GM12878 (cell line): ENCODE data around the gene SYT3. TPM values are rescaled to one million over a fixed set of nuclear protein-coding genes. Genes with fewer than 3 reads are reported as not detected.

Source experiments
- ATAC-seq: fragments of 200-7000 bp; cut with Tn5 transposase; 3 replicates; pipeline ENCODE4 v1.9.1; 2020; ENCODE audit warnings: mild to moderate bottlenecking, moderate library complexity
- BruUV-seq: library from RNA; stranded (reverse); fragments of 400-500 nt; replicated peaks from 2 replicates; lab custom pipeline; 2021; lab: Mats Ljungman, UMichigan
- CTCF ChIA-PET: fragments of 300-600 bp; sonication (Branson Sonifier 250); formaldehyde crosslinking; extraction: SDS; loops from one replicate; lab custom pipeline; 2021; ENCODE audit warnings: inconsistent platforms; lab: Yijun Ruan, JAX
- POLR2A ChIA-PET: fragments of 350-600 bp; formaldehyde crosslinking; extraction: SDS; loops from one replicate; lab custom pipeline; 2021; ENCODE audit warnings: inconsistent platforms; lab: Charles Lee
- RAD21 ChIA-PET: fragments of 300-600 bp; sonication (Branson Sonifier 250); formaldehyde crosslinking; loops from one replicate; lab custom pipeline; 2023; ENCODE audit warnings: antibody characterized with exemption; ENCODE audit not compliant: unreplicated experiment; lab: Charles Lee
- SMC1A ChIA-PET: fragments of 300-600 bp; sonication (Branson Sonifier 250); formaldehyde crosslinking; loops from one replicate; lab custom pipeline; 2023; ENCODE audit not compliant: unreplicated experiment, uncharacterized antibody; lab: Charles Lee
- DNase-seq: peaks from one replicate; pipeline ENCODE4 v3.0.0-alpha.2; 2011; ENCODE audit warnings: low read depth, low spot score
- FAIRE-seq: peaks from 3 replicates; lab custom pipeline; 2011; peaks lifted over from hg19 to GRCh38; lab: Jason Lieb, UNC
- H2AFZ ChIP-seq: 2 replicates; pipeline ENCODE4 v1.6.0; 2011; ENCODE audit warnings: low read depth, low read length, control low read depth; ENCODE audit not compliant: control insufficient read depth
- H3K27ac ChIP-seq: 2 replicates; pipeline ENCODE4 v1.5.1; 2011; ENCODE audit warnings: control low read depth; ENCODE audit not compliant: control insufficient read depth, insufficient read depth
- H3K27me3 ChIP-seq, 2 experiments: replicated peaks in 1 of 2; 2 replicates each; pipeline versions ENCODE4 v1.6.0 to v1.6.1; 2011; ENCODE audit warnings: low read length in 1 of 2; ENCODE audit not compliant: control insufficient read depth in 2 of 2, insufficient read depth in 2 of 2
- H3K36me3 ChIP-seq, 2 experiments: 2 replicates each; pipeline ENCODE4 v1.5.1; 2011; ENCODE audit warnings: low read length in 1 of 2; ENCODE audit not compliant: control insufficient read depth in 2 of 2, insufficient read depth in 2 of 2
- H3K4me1 ChIP-seq: 2 replicates; pipeline ENCODE4 v1.6.1; 2011; ENCODE audit warnings: mild to moderate bottlenecking, low read length, moderate library complexity, mixed read lengths; ENCODE audit not compliant: control insufficient read depth, insufficient read depth
- H3K4me2 ChIP-seq: 2 replicates; pipeline ENCODE4 v1.6.0; 2011; ENCODE audit warnings: control low read depth; ENCODE audit not compliant: control insufficient read depth, insufficient read depth
- H3K4me3 ChIP-seq: fragments of 200-600 bp; sonication (generic); 2 replicates; pipeline ENCODE4 v1.5.1; 2016
- H3K79me2 ChIP-seq: 2 replicates; pipeline ENCODE4 v1.6.0; 2011; ENCODE audit warnings: low read length; ENCODE audit not compliant: control insufficient read depth, insufficient read depth
- H3K9ac ChIP-seq: 2 replicates; pipeline ENCODE4 v1.8.0; 2011; ENCODE audit warnings: low read length, control low read depth, mixed read lengths; ENCODE audit not compliant: control insufficient read depth, insufficient read depth
- H3K9me3 ChIP-seq: replicated peaks from 3 replicates; pipeline ENCODE4 v1.5.1; 2011; ENCODE audit warnings: mild to moderate bottlenecking, low read length; ENCODE audit not compliant: control insufficient read depth, insufficient read depth
- H4K20me1 ChIP-seq: 2 replicates; pipeline ENCODE4 v1.6.0; 2011; ENCODE audit not compliant: control insufficient read depth, insufficient read depth
- CHD4 ChIP-seq: fragments of 200-600 bp; sonication (generic); IDR thresholded peaks from 2 replicates; pipeline ENCODE4 v1.6.1; 2016; ENCODE audit warnings: mild to moderate bottlenecking
- EED ChIP-seq: sonication (generic); IDR thresholded peaks from 2 replicates; pipeline ENCODE4 v1.6.1; 2016; ENCODE audit warnings: antibody characterized with exemption, low read depth
- EP300 ChIP-seq, 2 experiments: fragments of 150-350 bp in 1 of 2; IDR thresholded peaks; 2 replicates each; pipeline ENCODE4 v1.6.1; 2011 to 2012; ENCODE audit warnings: low read depth in 2 of 2, low read length in 2 of 2, borderline replicate concordance in 1 of 2, improper control_type of control experiment in 1 of 2, inconsistent platforms in 1 of 2; ENCODE audit not compliant: control insufficient read depth in 1 of 2
- IKZF2 ChIP-seq, 2 experiments: fragments of 450-650 bp; IDR thresholded peaks; 2 replicates each; pipeline ENCODE4 v1.6.1; 2017; ENCODE audit warnings: mild to moderate bottlenecking in 2 of 2, moderate library complexity in 2 of 2
- POLR2A ChIP-seq: IDR thresholded peaks from 2 replicates; pipeline ENCODE4 v1.6.1; 2011; ENCODE audit warnings: low read depth, mild to moderate bottlenecking, low read length
- YY1 ChIP-seq: IDR thresholded peaks from 2 replicates; pipeline ENCODE4 v1.6.1; 2011; ENCODE audit warnings: low read depth, mild to moderate bottlenecking, low read length
- WGBS: methylation state at CpG from one replicate; pipeline ENCODE4 v1.1.6; 2016; ENCODE audit warnings: low lambda C conversion rate; ENCODE audit not compliant: insufficient replicate concordance, insufficient coverage; ENCODE audit errors: missing lambda C conversion rate; 5-methylcytosine and 5-hydroxymethylcytosine counted together
- in situ Hi-C: fragments of 300-500 bp; cut with MboI; formaldehyde crosslinking; loops from 9 replicates; pipeline ENCODE4 v1.14.3; 2018; ENCODE audit warnings: mixed read lengths
- intact Hi-C: fragments of 100-400 bp; cut with micrococcal nuclease; formaldehyde crosslinking; loops from one replicate; pipeline ENCODE4 v1.14.2; 2022; ENCODE audit not compliant: unreplicated experiment
- polyA plus RNA-seq, 11 experiments: library from polyadenylated mRNA; depleted of rRNA in 4 of 11; unstranded in 6 of 11; stranded (reverse) in 5 of 11; fragments of >200 nt; fragmentation: Nextera tagmentation in 4 of 11; fragmentation: Illumina TruSeq in 1 of 11; extraction: Ambion mirVana in 4 of 11; extraction: Trizol in 1 of 11; gene quantifications; 1 replicate in 1 of 11; 2 replicates in 10 of 11; pipeline versions ENCODE4 v1.2.1 to v1.2.3, GENCODE V29; 2011 to 2016; ENCODE audit warnings: inconsistent platforms in 2 of 11, missing spikeins in 2 of 11, low read depth in 1 of 11
- total RNA-seq, 4 experiments: library from RNA; depleted of rRNA in 3 of 4; stranded (reverse); fragments of >200 nt in 3 of 4; fragmentation: Illumina TruSeq in 1 of 4; extraction: Trizol in 1 of 4; gene quantifications; 2 replicates each; pipeline versions ENCODE4 v1.2.1 to v1.2.3, GENCODE V29; 2013 to 2021
- TF ChIP-seq, protein P1 (sequence below): fragments of 450-650 bp; IDR thresholded peaks from 2 replicates; pipeline ENCODE4 v1.6.1; 2017; ENCODE audit warnings: antibody characterized with exemption, mild to moderate bottlenecking, moderate library complexity
- TF ChIP-seq, protein P2 (sequence below): fragments of 150-350 bp; IDR thresholded peaks from 2 replicates; pipeline ENCODE4 v1.6.1; 2016; ENCODE audit warnings: low read depth, low read length
- TF ChIP-seq, protein P3 (sequence below): fragments of 450-650 bp; IDR thresholded peaks from 2 replicates; pipeline ENCODE4 v1.6.1; 2016; ENCODE audit warnings: mild to moderate bottlenecking, moderate library complexity, borderline replicate concordance

SYT3 gene
- total and polyA plus RNA-seq, 10 of the 15 experiments (the other 5 are each of a cell fraction or from before 2014, with no cell fraction given): 0.05 to 0.18 TPM; not detected in 8

DNA sequence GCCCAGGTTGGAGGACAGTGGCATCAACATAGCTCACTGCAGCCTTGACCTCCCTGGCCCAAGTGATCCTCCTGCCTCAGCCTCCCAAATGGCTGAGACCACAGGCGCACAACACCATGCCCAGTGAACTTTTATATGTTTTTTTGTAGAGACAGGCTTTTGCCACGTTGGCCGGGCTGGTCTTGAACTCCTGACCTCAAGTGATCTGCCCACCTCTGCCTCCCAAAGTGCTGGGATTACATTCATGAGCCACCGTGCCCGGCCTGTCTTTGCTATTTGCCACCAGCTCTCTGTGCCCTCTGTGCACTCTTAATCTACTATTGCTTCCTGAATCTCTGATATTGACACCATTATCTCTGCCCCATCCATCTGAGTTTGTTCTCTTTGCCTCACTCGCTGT, 37.2 kb downstream of the SYT3 start (continued):
- TF ChIP-seq YY1: no peak
- TF ChIP-seq EED: no peak

DNA sequence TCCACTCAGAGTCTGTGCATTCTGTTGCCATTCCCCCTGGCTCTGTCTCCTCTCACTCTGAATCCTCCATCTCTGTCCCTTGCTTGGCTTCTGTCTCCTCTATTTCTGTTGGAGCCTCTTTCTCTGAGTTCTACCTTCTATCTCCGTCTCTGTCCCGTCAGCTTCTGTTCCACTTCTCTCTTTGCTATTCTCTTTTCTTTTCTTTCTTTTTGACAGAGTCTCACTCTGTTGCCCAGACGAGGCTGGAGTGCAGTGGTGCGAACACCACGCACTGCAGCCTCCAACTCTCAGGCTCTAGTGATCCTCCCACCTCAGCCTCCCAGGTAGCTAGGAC, 37.6 kb downstream of the SYT3 start:
- Histone ChIP-seq H3K9me3 (no peaks in the 10 kb centered on the region; the same call in 2 of the 3 replicates), H3K27me3 (no peaks in the 10 kb centered on the region), H3K36me3 (no peaks in the 10 kb centered on the region), H3K27ac (no peak overlapping the region), H3K4me2 (no peak overlapping the region), H3K9ac (no peak overlapping the region), H4K20me1 (no peaks in the 10 kb centered on the region), H3K79me2 (no peaks in the 10 kb centered on the region), H3K4me3 (no peak overlapping the region), H2AFZ (no peak overlapping the region), H3K4me1 (no peaks in the 10 kb centered on the region)
- ChIA-PET CTCF (no interaction called here), POLR2A (no interaction called here), SMC1A (interaction anchor here (0.7 kb wide), 1 partner anchor 175 kb away, joined by 3 read pairs; no protein-coding TSS in a partner anchor), RAD21 (no interaction called here)
- ATAC-seq: no peak
- no peak for TF ChIP-seq CHD4
- no peak for TF ChIP-seq IKZF2 (IDR thresholded peaks at IDR 0.05)
- TF ChIP-seq POLR2A: no peak
- TF ChIP-seq, protein P1, sequence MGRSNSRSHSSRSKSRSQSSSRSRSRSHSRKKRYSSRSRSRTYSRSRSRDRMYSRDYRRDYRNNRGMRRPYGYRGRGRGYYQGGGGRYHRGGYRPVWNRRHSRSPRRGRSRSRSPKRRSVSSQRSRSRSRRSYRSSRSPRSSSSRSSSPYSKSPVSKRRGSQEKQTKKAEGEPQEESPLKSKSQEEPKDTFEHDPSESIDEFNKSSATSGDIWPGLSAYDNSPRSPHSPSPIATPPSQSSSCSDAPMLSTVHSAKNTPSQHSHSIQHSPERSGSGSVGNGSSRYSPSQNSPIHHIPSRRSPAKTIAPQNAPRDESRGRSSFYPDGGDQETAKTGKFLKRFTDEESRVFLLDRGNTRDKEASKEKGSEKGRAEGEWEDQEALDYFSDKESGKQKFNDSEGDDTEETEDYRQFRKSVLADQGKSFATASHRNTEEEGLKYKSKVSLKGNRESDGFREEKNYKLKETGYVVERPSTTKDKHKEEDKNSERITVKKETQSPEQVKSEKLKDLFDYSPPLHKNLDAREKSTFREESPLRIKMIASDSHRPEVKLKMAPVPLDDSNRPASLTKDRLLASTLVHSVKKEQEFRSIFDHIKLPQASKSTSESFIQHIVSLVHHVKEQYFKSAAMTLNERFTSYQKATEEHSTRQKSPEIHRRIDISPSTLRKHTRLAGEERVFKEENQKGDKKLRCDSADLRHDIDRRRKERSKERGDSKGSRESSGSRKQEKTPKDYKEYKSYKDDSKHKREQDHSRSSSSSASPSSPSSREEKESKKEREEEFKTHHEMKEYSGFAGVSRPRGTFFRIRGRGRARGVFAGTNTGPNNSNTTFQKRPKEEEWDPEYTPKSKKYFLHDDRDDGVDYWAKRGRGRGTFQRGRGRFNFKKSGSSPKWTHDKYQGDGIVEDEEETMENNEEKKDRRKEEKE: no peak
- TF ChIP-seq EP300 (IDR thresholded peaks at IDR 0.05; ENCODE audit: borderline replicate concordance in 1 of 2, control insufficient read depth in 1 of 2, low read depth in 2 of 2, low read length in 2 of 2): no peak
- TF ChIP-seq, protein P2, sequence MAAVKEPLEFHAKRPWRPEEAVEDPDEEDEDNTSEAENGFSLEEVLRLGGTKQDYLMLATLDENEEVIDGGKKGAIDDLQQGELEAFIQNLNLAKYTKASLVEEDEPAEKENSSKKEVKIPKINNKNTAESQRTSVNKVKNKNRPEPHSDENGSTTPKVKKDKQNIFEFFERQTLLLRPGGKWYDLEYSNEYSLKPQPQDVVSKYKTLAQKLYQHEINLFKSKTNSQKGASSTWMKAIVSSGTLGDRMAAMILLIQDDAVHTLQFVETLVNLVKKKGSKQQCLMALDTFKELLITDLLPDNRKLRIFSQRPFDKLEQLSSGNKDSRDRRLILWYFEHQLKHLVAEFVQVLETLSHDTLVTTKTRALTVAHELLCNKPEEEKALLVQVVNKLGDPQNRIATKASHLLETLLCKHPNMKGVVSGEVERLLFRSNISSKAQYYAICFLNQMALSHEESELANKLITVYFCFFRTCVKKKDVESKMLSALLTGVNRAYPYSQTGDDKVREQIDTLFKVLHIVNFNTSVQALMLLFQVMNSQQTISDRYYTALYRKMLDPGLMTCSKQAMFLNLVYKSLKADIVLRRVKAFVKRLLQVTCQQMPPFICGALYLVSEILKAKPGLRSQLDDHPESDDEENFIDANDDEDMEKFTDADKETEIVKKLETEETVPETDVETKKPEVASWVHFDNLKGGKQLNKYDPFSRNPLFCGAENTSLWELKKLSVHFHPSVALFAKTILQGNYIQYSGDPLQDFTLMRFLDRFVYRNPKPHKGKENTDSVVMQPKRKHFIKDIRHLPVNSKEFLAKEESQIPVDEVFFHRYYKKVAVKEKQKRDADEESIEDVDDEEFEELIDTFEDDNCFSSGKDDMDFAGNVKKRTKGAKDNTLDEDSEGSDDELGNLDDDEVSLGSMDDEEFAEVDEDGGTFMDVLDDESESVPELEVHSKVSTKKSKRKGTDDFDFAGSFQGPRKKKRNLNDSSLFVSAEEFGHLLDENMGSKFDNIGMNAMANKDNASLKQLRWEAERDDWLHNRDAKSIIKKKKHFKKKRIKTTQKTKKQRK: no peak
- TF ChIP-seq, protein P3, sequence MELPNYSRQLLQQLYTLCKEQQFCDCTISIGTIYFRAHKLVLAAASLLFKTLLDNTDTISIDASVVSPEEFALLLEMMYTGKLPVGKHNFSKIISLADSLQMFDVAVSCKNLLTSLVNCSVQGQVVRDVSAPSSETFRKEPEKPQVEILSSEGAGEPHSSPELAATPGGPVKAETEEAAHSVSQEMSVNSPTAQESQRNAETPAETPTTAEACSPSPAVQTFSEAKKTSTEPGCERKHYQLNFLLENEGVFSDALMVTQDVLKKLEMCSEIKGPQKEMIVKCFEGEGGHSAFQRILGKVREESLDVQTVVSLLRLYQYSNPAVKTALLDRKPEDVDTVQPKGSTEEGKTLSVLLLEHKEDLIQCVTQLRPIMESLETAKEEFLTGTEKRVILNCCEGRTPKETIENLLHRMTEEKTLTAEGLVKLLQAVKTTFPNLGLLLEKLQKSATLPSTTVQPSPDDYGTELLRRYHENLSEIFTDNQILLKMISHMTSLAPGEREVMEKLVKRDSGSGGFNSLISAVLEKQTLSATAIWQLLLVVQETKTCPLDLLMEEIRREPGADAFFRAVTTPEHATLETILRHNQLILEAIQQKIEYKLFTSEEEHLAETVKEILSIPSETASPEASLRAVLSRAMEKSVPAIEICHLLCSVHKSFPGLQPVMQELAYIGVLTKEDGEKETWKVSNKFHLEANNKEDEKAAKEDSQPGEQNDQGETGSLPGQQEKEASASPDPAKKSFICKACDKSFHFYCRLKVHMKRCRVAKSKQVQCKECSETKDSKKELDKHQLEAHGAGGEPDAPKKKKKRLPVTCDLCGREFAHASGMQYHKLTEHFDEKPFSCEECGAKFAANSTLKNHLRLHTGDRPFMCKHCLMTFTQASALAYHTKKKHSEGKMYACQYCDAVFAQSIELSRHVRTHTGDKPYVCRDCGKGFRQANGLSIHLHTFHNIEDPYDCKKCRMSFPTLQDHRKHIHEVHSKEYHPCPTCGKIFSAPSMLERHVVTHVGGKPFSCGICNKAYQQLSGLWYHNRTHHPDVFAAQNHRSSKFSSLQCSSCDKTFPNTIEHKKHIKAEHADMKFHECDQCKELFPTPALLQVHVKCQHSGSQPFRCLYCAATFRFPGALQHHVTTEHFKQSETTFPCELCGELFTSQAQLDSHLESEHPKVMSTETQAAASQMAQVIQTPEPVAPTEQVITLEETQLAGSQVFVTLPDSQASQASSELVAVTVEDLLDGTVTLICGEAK: no peak
- FAIRE-seq: no peak
- intact Hi-C loops: no loop called here
- in situ Hi-C loops: no loop called here
- no peak for DNase-seq
- BruUV-seq: no TSS peak
- 38% methylated on average over 5 of the region's 5 CpGs for WGBS
